Measurements from ENCODE around the gene BRINP2.

The BRINP2 gene

DNA sequence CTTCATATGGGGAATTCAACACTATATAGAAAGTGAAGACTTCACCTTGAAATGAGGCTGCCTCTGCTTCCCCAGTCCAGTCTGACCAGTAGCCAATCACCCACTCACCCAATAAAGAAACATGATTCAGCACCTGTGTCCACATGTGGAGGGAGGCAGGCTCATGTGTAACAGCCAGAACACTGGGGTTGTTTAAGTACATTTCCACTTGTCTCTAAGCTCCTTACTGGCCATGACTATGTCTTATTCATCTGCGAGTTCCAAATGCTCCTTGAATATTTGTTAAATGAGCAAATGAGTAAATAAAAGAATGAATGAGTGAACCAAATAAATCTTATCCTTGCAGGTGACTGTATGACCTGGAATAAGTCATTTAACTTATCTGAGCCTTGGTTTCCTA, 100.1 kb downstream of the BRINP2 start:
- DNase-seq (ENCODE audit: low read depth in 2 of 3, low spot score in 2 of 3) = no peak

- DNase-seq (ENCODE audit: low read depth in 2 of 3, low spot score in 2 of 3) = no peak
Measured at GRCh38 chr1:177273141-177273540, 102.4 kb downstream of the BRINP2 start.

- no peak for DNase-seq (ENCODE audit: low read depth in 2 of 3, low spot score in 2 of 3)
Measured at GRCh38 chr1:177274687-177275211, 104.0 kb downstream of the BRINP2 start.

DNA sequence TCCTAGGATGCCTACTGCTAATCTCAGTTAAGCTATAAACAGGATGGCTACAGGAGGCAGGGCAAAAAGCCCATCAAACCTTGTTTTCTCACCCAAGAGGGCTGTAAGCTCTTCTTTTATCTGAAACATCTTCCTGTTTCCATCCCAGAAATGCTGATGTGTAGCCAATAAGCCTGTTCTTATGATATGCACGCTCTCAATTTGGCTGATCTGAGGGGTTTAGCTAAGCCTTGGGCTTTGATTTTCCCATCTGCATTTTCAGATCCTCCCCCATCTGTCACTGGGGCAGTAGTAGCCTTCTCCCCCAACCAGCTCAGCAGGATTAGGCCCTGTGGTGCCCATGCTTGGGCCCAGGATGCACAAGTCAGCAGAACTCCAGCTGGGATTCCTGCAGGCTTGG, 105.0 kb downstream of the BRINP2 start:
- DNase-seq (ENCODE audit: low read depth in 2 of 3, low spot score in 2 of 3) = no peak

DNA sequence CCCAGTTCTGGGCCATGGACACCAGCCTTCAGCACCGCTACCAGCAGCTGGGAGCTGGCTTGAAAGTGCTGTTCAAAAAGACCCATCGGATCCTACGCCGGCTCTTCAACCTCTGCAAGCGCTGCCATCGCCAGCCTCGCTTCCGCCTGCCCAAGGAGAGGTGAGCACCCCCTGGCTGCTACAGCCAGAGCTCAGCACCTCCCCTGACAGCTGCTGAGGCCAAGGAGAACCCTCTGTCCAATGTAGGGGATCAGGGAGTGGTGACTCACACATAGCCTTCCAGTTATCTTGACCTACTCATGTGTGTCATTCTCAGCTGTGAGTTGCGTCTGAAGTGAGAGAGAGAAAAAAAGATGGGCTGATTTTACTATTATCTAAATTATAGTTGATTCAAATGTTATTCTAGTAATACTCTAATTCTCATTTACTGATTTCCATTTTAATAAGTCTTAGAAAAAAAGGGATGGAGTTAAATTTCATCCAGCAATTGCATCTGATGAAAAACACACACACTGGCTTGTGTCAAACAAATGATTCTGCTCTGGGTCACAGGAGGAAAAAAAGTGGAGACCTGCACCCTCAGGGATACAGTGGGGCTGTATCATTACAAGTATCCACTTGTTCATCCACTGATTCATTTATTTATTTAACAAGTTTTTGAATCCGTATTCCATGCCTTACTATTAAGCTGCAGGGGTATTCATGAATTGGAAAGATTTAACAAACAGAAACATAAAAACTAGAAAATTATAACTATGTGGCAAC, 108.0 kb downstream of the BRINP2 start:
- no peak for DNase-seq (ENCODE audit: low read depth in 2 of 3, low spot score in 2 of 3)

GRCh38 chr1:177281901-177282300, 111.1 kb downstream of the BRINP2 start:
- no peak for DNase-seq (ENCODE audit: low read depth in 2 of 3, low spot score in 2 of 3)

DNA sequence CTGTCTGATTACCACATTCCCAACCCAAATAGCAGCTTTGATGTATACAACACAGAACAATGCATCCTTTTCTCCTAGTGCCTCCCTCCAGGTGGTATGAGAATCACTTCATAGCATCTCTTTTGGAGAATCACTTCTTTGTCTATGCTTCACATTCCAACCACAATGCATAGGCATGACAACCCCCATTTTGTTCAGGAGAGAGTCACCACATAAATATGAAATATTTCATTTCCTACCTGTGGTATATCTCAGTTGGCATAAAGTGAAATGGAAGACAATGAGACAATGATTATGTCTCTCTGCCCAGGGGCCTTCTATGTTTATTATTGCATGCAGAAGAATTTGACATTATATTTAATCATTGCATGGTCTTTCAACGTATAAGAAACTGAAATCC, 112.2 kb downstream of the BRINP2 start:
- no peak for DNase-seq (ENCODE audit: low read depth in 2 of 3, low spot score in 2 of 3)

- DNase-seq (ENCODE audit: low read depth in 2 of 3, low spot score in 2 of 3) = no peak
Measured at GRCh38 chr1:177283380-177283779, 112.6 kb downstream of the BRINP2 start.

DNA sequence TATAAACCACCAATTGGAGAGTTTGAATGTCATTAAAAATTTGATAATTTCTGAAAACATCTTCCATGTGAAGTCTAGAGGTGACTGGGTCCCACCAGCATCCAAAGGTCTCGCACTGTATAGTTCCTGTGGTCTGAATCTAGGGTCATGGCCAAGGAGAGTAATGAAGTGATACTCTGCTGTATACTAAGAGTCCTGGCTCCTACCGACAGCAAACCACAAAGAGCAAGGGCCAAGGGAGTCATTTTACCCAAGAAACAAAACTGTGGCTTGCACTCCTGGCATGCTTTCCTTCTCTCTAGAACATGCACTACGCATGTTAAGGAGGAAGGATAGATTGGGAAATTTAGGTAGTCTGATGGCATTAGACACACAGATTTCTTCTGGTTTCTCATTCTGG, 115.6 kb downstream of the BRINP2 start:
- no peak for DNase-seq (ENCODE audit: low read depth in 2 of 3, low spot score in 2 of 3)

DNA sequence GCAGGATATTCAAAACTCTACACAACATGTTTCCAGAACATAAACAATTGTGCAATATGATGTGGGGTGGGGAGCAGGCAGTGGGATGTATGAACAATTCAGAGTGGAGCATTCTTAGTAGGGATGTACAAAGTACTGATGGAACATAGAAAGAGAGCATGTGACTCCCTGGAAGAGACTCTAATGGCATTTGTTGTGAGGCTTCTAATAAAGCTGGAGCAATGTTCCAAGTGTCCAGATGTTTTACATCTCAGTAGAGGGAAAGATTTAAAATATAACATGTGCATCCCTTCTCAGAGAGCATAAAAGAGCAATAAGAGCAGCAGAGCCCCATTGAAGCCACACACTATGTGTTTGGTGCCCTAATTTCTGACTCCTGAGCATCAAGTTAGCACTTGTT, 116.5 kb downstream of the BRINP2 start:
- DNase-seq (ENCODE audit: low read depth in 2 of 3, low spot score in 2 of 3) = no peak

GRCh38 chr1:177287994-177288393, 117.2 kb downstream of the BRINP2 start:
- DNase-seq (ENCODE audit: low read depth in 2 of 3, low spot score in 2 of 3) = no peak

DNA sequence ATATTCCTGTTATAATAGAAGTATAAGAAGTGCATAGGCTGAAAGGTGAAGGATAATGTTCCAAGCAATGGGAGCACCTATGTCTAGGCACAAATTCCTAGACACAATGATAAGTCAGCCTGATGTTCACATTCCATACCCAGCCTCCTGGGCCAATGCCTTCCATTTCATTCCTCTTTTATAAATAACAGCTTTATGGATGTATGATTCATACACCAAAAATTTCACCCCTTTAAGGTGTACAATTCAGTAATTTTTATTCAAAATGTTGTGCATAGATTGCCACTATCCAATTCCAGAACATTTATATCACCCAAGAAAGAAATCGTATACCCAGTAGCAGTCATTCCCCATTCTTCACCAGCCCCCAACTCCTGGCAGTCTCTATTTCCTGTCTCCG, 118.8 kb downstream of the BRINP2 start:
- DNase-seq (ENCODE audit: low read depth in 2 of 3, low spot score in 2 of 3) = no peak

DNA sequence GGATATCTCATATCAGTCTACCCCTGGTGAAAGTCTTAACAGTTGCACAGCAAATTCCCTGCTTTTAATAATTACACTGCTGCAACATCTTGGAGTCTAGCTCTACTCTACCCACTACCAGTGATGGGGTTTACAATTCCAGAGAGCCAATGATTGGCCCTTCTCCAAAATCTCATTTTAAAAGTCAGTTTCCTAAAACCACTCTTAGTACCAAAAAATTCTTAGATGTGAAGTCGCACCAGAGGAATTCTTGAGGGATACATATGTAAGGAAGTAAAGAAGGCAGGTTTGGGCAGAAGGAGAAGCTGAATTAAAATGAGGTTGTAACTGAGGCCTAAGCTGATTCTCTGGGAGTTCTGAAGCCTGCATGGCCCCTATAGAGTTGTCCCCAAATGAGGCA, 129.7 kb downstream of the BRINP2 start:
- no peak for DNase-seq (ENCODE audit: low read depth in 2 of 3, low spot score in 2 of 3)

GRCh38 chr1:177301425-177302124, 130.8 kb downstream of the BRINP2 start:
- no peak for DNase-seq (ENCODE audit: low read depth in 2 of 3, low spot score in 2 of 3)

DNA sequence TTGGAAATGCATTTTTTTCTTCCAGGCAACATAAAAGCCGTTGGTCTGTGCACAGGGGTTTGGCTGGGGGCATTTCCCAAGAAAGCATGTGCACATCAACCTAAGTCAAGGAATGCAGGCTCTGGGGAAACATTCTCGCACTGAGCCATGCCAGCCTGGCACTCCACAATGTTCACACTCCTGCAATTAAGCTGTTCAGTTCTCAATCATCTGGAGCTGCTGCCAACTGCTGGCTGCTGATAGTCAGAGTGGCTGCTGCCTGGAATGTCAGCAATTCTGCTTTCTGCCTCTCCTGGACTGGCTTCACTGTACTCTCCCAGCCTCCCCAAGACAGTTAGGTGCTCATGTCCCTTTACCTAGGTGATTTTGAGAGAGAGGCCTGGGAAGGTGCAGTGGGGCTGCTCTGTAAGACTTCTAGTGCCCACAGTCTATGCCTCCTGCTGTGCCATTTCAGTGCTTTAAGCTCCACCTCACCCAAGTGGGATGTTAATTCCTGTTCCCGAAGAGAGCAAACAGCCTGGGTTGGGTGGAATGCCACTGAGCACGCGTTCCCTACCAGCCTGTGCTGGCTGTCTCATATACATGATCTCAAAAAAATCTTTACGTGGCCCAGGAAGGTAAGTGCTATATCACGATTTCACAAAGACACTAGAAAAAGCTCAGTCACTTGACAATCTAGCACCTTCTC, 131.7 kb downstream of the BRINP2 start:
- DNase-seq (ENCODE audit: low read depth in 2 of 3, low spot score in 2 of 3) = no peak

DNA sequence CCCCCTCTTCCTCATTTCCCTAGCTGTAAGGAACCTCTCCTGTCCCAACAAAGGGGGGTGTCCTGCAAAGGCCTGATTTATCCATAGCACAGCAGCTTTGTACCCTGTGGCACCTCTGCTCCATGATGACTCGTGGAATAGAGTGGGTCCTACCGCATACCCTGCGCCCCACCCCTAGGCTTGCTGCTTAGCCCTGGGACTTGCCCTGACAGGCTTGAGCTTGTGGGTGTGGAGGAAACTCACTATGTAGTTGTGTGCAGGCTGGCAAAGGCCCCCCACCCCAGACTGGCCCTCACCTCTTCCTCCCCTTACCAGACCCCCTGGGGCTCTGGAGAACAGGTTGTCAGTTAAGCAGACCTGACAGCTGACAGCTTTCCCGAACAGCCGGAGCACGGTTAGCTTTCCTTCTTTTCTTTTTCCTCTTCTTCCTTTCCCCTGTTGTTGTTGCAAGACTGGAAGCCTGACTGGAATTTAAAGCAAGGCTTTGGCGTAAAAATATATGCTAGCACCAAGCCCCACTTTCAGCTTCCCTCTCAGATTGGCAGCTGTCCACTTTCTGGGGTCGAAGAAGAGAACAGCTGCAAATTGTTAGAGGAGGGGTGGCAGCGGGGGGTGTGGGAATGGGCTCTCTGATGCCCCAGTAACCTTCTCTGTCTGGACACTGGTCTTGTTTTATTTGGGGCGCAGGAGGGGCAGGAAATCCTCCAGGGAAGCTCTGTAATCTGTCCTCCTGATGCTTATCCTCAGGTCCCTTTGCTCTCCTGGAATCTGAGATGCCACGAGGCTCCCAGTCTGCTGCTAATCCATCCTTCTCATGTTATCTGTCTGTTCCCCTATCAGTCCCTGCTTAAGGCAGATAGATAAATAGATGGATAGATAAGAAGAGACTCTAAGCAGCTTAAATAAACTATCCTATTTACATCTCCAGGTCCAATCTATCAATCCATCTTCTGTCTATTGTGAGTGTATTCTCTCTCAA, 134.6 kb downstream of the BRINP2 start:
- DNase-seq (ENCODE audit: low read depth in 2 of 3, low spot score in 2 of 3) = no peak

DNA sequence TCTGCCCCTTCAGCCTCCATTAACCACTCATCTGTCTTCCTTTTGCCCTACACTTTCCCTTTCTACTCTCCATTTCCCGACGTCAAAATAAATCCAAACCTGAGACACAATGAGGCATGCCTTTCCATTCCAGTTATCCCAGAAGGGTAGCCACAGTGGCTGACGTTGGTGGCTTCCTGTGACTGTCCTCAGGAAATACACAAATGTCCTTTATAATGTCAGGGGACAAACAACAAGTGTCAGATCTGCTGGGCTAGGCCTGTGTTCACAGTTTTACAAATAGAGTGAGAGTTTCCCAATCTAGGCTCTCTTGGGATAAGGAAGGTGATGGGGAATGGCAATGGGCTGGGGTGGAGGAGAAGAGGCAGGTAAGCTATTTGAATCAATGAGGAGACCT, 135.3 kb downstream of the BRINP2 start:
- no peak for DNase-seq (ENCODE audit: low read depth in 2 of 3, low spot score in 2 of 3)

GRCh38 chr1:177306981-177307380, 136.2 kb downstream of the BRINP2 start:
- DNase-seq (ENCODE audit: low read depth in 2 of 3, low spot score in 2 of 3) = no peak

DNA sequence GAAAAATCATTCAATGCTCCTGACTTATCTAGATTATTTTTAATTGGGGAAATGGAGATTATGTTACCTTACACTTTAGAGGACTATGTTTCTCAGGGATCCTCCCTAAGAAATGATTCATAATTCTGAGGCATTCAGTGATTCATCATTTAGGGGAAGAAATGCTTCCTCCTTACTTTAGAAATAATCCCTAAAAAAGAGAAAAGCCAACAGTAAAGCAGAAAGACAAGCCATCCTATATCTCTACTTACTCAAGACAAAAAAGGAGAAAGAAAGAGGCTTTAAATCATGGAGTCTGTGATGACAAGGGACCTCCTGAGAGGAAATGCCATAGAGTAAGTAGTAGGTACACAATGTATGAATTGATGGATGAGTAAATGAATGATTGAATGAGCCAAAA, 137.0 kb downstream of the BRINP2 start:
- DNase-seq (ENCODE audit: low read depth in 2 of 3, low spot score in 2 of 3) = no peak

DNA sequence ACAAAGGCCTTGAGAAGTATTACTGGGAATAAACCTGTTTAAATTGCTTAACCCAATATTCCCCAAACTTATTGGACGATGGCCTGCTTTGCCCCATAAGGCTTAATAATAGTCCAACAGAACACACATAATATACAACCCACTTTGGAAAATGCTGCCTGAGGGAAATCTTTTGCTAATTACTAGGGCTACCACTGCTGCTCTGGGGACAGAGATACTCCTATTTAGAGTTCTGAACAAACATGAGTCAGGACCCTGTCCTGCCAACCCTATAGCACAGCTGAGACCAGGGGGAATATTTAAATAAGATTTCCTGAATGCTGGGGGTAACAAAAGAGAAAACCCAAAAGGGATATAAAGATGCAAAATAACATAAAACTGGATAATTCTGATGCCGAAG, 139.1 kb downstream of the BRINP2 start:
- no peak for DNase-seq (ENCODE audit: low read depth in 2 of 3, low spot score in 2 of 3)

- DNase-seq (ENCODE audit: low read depth in 2 of 3, low spot score in 2 of 3) = no peak
Measured at GRCh38 chr1:177310326-177310725, 139.6 kb downstream of the BRINP2 start.

Measured in activated CD8-positive, alpha-beta memory T cell treated with anti-CD3 and anti-CD28 coated beads for 48 hours (primary cell).